Esophagus muscularis mucosa (tissue), 4 donors: ENCODE results near the gene FYCO1.
"Not testable (repeated sequence)": the region's sequence is repeated elsewhere in the genome, so short reads cannot be mapped to it uniquely, and the experiment has no call there.

Experiments
- EP300 ChIP-seq: sonication (generic); formaldehyde crosslinking; IDR thresholded peaks from one replicate; pipeline ENCODE4 v1.6.1; 2017; ENCODE audit warnings: antibody characterized with exemption
- POLR2A ChIP-seq: fragments of 450-650 bp; IDR thresholded peaks from one replicate; pipeline ENCODE4 v1.6.1; 2017; ENCODE audit warnings: antibody characterized with exemption, moderate library complexity, mild to moderate bottlenecking, low read depth
- POLR2AphosphoS5 ChIP-seq, 2 donors: sonication (generic); formaldehyde crosslinking; IDR thresholded peaks; one replicate each; pipeline ENCODE4 v1.6.1; 2017; ENCODE audit warnings: antibody characterized with exemption in 2 of 2
- TF ChIP-seq, protein P1 (sequence below), 3 experiments: fragments of 200-600 bp in 2 of 3; fragments of 450-650 bp in 1 of 3; sonication (generic) in 2 of 3; IDR thresholded peaks; one replicate each; pipeline ENCODE4 v1.5.1; 2017 to 2019; ENCODE audit warnings: antibody characterized with exemption in 3 of 3, mild to moderate bottlenecking in 2 of 3, moderate library complexity in 1 of 3

DNA sequence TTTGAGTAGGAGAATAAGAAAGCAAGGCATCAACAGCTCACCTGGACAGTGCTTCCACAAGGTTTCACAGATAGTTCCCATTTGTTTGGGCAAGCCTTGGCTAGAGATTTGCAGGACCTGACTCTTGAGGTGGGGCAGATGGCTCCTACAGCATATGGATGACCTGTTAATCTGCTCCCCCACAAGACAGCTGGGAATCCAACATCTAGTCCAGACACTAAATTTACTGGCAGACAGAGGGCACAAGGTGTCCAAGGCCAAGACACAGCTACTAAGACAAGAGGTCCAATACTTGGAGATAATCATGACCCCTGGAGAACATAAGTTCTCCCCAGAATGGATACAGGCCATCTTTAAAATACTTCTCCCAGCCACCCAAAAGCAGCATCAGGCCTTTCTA, 8.1 kb upstream of the FYCO1 start:
- TF ChIP-seq POLR2A; POLR2AphosphoS5 (IDR thresholded peaks at IDR 0.05); EP300: not testable (repeated sequence)
- TF ChIP-seq, protein P1, sequence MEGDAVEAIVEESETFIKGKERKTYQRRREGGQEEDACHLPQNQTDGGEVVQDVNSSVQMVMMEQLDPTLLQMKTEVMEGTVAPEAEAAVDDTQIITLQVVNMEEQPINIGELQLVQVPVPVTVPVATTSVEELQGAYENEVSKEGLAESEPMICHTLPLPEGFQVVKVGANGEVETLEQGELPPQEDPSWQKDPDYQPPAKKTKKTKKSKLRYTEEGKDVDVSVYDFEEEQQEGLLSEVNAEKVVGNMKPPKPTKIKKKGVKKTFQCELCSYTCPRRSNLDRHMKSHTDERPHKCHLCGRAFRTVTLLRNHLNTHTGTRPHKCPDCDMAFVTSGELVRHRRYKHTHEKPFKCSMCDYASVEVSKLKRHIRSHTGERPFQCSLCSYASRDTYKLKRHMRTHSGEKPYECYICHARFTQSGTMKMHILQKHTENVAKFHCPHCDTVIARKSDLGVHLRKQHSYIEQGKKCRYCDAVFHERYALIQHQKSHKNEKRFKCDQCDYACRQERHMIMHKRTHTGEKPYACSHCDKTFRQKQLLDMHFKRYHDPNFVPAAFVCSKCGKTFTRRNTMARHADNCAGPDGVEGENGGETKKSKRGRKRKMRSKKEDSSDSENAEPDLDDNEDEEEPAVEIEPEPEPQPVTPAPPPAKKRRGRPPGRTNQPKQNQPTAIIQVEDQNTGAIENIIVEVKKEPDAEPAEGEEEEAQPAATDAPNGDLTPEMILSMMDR (IDR thresholded peaks at IDR 0.05) = not testable (repeated sequence)
